Measurements from ENCODE around the gene TMEM18. TPM values are rescaled to one million over a fixed set of nuclear protein-coding genes. Genes with fewer than 3 reads are reported as not detected.

The TMEM18 gene
- total RNA-seq, 4 donors from 2014 or later: 11.0 to 31.0 (median 14.5) TPM

DNA sequence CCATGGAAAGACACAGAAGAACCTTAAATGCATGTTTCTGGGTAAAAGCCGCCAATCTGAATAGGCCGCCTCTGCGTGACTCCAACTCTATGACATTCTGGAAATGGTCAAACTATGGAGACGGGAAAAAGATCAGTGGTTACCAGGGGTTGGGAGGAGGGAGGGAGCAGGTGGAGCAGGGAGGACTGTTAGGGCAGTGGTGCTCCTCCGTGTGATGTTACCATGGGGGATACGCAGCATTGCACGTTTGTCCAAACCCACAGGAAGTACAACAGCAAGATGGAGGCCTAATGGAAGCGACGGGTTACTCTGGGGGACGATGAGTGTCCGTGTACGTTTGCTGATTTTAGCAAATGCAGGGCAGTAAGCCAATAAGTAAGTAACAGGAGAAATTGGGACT, 17.2 kb downstream of the TMEM18 start:
- Histone ChIP-seq H3K36me3 (peaks cover 0 to 8% (median 0%) of the 10 kb centered on the region in 4 donors), H3K27me3 (peaks cover 22% of the 10 kb centered on the region), H3K4me3 (no peak overlapping the region), H3K27ac (no peak overlapping the region), H3K4me1 (no peaks in the 10 kb centered on the region), H3K9me3 (no peaks in the 10 kb centered on the region)
- no peak for DNase-seq
- intact Hi-C loops (cut with DNase I; ENCODE audit: low total_unique reads) (no loop called here), in situ Hi-C loops (cut with MboI; ENCODE audit: low pct_ligation_motif_present in 1 of 4, low pct_unique_long_range_greater_than_20kb in 1 of 4, low sequenced_read_pairs in 3 of 4) (no loop called here)
- 83% methylated on average over 12 of the region's 12 CpGs for WGBS, 2 donors (ENCODE audit: low coverage in 1 of 2)
- TF ChIP-seq EP300 (IDR thresholded peaks at IDR 0.05; ENCODE audit: low read depth) (no peak), POLR2AphosphoS5 (IDR thresholded peaks at IDR 0.05) (no peak), POLR2A (IDR thresholded peaks at IDR 0.05) (no peak), CTCF (IDR thresholded peaks at IDR 0.05) (no peak)

DNA sequence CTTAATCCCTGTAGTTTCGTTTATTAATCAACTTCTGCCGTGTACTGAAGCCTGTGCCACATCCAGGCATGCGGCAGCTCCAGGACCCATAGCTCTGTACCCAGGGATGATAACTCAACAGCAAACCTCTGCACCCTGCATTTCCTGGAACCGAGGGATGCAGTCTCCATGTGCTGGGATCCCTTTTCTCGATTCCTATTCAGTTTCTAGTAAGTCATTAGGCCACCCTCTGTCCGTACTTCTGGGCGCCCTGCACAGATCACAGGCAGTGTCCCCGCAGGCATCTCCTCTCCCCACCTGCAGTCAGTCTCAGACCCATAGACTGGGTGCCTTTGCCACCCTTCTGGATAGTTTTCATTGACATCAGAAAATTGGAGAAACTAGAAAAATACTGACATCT, 18.8 kb downstream of the TMEM18 start:
- H3K4me1 ChIP-seq: no peaks in the 10 kb centered on the region
- in situ Hi-C loops (cut with MboI; ENCODE audit: low pct_ligation_motif_present in 1 of 4, low pct_unique_long_range_greater_than_20kb in 1 of 4, low sequenced_read_pairs in 3 of 4): no loop called here
- H3K9me3 ChIP-seq: no peaks in the 10 kb centered on the region
- H3K27me3 ChIP-seq: peaks cover 22% of the 10 kb centered on the region
- no peak for DNase-seq
- no peak overlapping the region for H3K4me3 ChIP-seq
- no peak overlapping the region for H3K27ac ChIP-seq
- H3K36me3 ChIP-seq: no peaks in the 10 kb centered on the region
- WGBS, 2 donors (ENCODE audit: low coverage in 1 of 2): 30 to 86% methylated on average over 2 to 8 of the region's 8 CpGs
- intact Hi-C loops (cut with DNase I; ENCODE audit: low total_unique reads): no loop called here
- no peak for TF ChIP-seq POLR2A (IDR thresholded peaks at IDR 0.05)
- no peak for TF ChIP-seq POLR2AphosphoS5 (IDR thresholded peaks at IDR 0.05)
- no peak for TF ChIP-seq CTCF (IDR thresholded peaks at IDR 0.05)
- no peak for TF ChIP-seq EP300 (IDR thresholded peaks at IDR 0.05; ENCODE audit: low read depth)

DNA sequence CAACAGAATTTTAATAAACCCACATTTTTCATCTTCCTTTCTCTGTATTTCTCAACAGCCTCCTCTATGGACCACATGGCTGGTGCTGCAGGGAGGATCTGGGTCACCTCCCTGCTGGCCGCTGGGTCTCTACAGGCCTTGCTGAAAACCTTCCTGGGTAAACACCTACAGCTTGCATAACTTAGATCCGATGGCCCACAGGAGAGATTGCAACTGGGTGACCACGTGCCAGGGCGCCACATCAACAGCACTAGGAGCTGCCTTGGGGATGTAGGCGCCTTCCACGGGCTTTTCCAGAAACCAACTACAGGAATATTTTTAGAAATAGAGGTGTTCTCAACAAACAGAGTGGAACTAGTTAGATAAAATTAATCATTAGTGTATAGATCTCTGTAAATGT, 19.4 kb downstream of the TMEM18 start:
- no peak for DNase-seq

DNA sequence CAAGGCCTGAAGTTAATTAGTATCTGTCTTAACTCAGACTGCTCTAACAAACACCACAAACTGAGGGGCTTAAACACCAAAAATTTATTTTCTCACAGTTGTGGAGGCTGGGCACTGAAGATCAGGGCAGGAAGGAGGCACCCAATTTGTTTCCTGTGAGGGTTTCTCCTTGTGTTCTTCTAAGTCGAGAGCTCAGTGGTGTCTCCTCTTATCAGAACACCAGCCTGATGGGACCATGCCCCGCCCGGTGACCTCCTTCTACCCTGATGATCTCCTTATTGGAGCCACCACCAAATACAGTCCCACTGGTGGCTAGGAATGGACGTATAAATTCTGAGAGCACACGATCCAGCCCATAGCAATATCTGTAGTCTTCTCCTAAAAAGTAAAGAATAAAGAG, 20.5 kb downstream of the TMEM18 start:
- in situ Hi-C loops (cut with MboI; ENCODE audit: low pct_ligation_motif_present in 1 of 4, low pct_unique_long_range_greater_than_20kb in 1 of 4, low sequenced_read_pairs in 3 of 4) (no loop called here), intact Hi-C loops (cut with DNase I; ENCODE audit: low total_unique reads) (no loop called here)
- TF ChIP-seq POLR2A (IDR thresholded peaks at IDR 0.05) (no peak), EP300 (IDR thresholded peaks at IDR 0.05; ENCODE audit: low read depth) (no peak), CTCF (IDR thresholded peaks at IDR 0.05) (no peak), POLR2AphosphoS5 (IDR thresholded peaks at IDR 0.05) (no peak)
- DNase-seq: no peak
- H3K9me3 ChIP-seq: no peaks in the 10 kb centered on the region
- H3K27ac ChIP-seq: no peak overlapping the region
- H3K36me3 ChIP-seq: no peaks in the 10 kb centered on the region
- no peak overlapping the region for H3K4me3 ChIP-seq
- no peaks in the 10 kb centered on the region for H3K4me1 ChIP-seq
- 55 to 78% methylated on average over 4 to 5 of the region's 5 CpGs for WGBS, 2 donors (ENCODE audit: low coverage in 1 of 2)
- H3K27me3 ChIP-seq: peaks cover 22% of the 10 kb centered on the region

More for the DNA sequence above, 19.4 kb downstream of the TMEM18 start:
- in situ Hi-C loops (cut with MboI; ENCODE audit: low pct_ligation_motif_present in 1 of 4, low pct_unique_long_range_greater_than_20kb in 1 of 4, low sequenced_read_pairs in 3 of 4) (no loop called here), intact Hi-C loops (cut with DNase I; ENCODE audit: low total_unique reads) (no loop called here)
- Histone ChIP-seq H3K9me3 (no peaks in the 10 kb centered on the region), H3K27ac (no peak overlapping the region), H3K36me3 (no peaks in the 10 kb centered on the region), H3K4me3 (no peak overlapping the region), H3K4me1 (no peaks in the 10 kb centered on the region), H3K27me3 (peaks cover 22% of the 10 kb centered on the region)
- 85 to 100% methylated on average over 2 to 6 of the region's 6 CpGs for WGBS, 2 donors (ENCODE audit: low coverage in 1 of 2)
- TF ChIP-seq EP300 (IDR thresholded peaks at IDR 0.05; ENCODE audit: low read depth) (no peak), POLR2AphosphoS5 (IDR thresholded peaks at IDR 0.05) (no peak), POLR2A (IDR thresholded peaks at IDR 0.05) (no peak), CTCF (IDR thresholded peaks at IDR 0.05) (no peak)

Measured in transverse colon (tissue), 4 donors.